HCT116 (cell line): ENCODE results near the gene PEX6. TPM values are rescaled to one million over a fixed set of nuclear protein-coding genes. Genes with fewer than 3 reads are reported as not detected.

ENCODE experiments used
- ATAC-seq: fragments of 200-7000 bp; cut with Tn5 transposase; 2 replicates; pipeline ENCODE4 v1.9.1; 2020; ENCODE audit warnings: mild to moderate bottlenecking, moderate library complexity
- BruUV-seq: library from RNA; stranded (reverse); fragments of 400-500 nt; replicated peaks from 2 replicates; lab custom pipeline; 2021; lab: Mats Ljungman, UMichigan
- CTCF ChIA-PET: fragments of 300-600 bp; sonication (Branson Sonifier 250); formaldehyde crosslinking; loops from one replicate; lab custom pipeline; 2021; ENCODE audit warnings: antibody characterized with exemption; lab: Charles Lee
- POLR2A ChIA-PET: fragments of 300-600, 350-600 bp; sonication (Branson Sonifier 250); formaldehyde crosslinking; loops from one replicate; lab custom pipeline; 2021; ENCODE audit warnings: antibody characterized with exemption; lab: Charles Lee
- RAD21 ChIA-PET, 2 experiments: fragments of 300-600 bp; sonication (Branson Sonifier 250); formaldehyde crosslinking; loops; one replicate each; lab custom pipeline; 2023; ENCODE audit warnings: low total read pairs in 2 of 2; ENCODE audit not compliant: uncharacterized antibody in 2 of 2, unreplicated experiment in 2 of 2, low non-redundant PET in 1 of 2; lab: Charles Lee
- DNase-seq: peaks from one replicate; pipeline ENCODE4 v3.0.0-alpha.2; 2010; ENCODE audit warnings: low read depth, low spot score
- H2AFZ ChIP-seq: fragments of 200-600 bp; shearing (Covaris generic), sonication (generic); 2 replicates; pipeline ENCODE4 v1.6.1; 2017; ENCODE audit warnings: low read depth, mixed run types, mixed read lengths, antibody characterized with exemption, low read length; ENCODE audit not compliant: poor library complexity, severe bottlenecking
- H3K27ac ChIP-seq: 2 replicates; pipeline ENCODE4 v1.5.1; 2012; ENCODE audit warnings: low read depth, low read length
- H3K27me3 ChIP-seq: fragments of 200-600 bp; sonication (generic); 2 replicates; pipeline ENCODE4 v1.6.1; 2016; ENCODE audit warnings: mixed run types, low read length, mixed read lengths; ENCODE audit not compliant: insufficient read depth
- H3K36me3 ChIP-seq, 2 experiments: fragments of 200-500 bp in 1 of 2; fragments of 200-600 bp in 1 of 2; sonication (Bioruptor generic) in 1 of 2; sonication (generic) in 1 of 2; 2 replicates each; pipeline versions ENCODE4 v1.5.1 to v1.6.1; 2014 to 2016; ENCODE audit warnings: low read length in 2 of 2, inconsistent platforms in 1 of 2, mixed read lengths in 1 of 2, mixed run types in 1 of 2; ENCODE audit not compliant: insufficient read depth in 2 of 2, control insufficient read depth in 1 of 2
- H3K4me1 ChIP-seq, 2 experiments: fragments of 200-600 bp in 1 of 2; sonication (generic) in 1 of 2; 2 replicates each; pipeline versions ENCODE4 v1.5.1 to v1.6.1; 2012 to 2017; ENCODE audit warnings: low read length in 2 of 2, inconsistent platforms in 1 of 2, mild to moderate bottlenecking in 1 of 2, mixed read lengths in 1 of 2, mixed run types in 1 of 2, moderate library complexity in 1 of 2; ENCODE audit not compliant: insufficient read depth in 2 of 2, control insufficient read depth in 1 of 2
- H3K4me2 ChIP-seq: fragments of 200-600 bp; sonication (generic); 2 replicates; pipeline ENCODE4 v1.6.1; 2017; ENCODE audit warnings: mixed run types, low read length, mixed read lengths
- H3K4me3 ChIP-seq, 2 experiments: fragments of 200-600 bp in 1 of 2; sonication (generic) in 1 of 2; replicated peaks in 1 of 2; 2 replicates each; pipeline ENCODE4 v1.5.1; 2011 to 2016; ENCODE audit warnings: low read length in 2 of 2, control low read depth in 1 of 2, low read depth in 1 of 2, mild to moderate bottlenecking in 1 of 2, mixed read lengths in 1 of 2, mixed run types in 1 of 2
- H3K79me2 ChIP-seq: fragments of 200-600 bp; sonication (generic); 2 replicates; pipeline ENCODE4 v1.6.1; 2017; ENCODE audit warnings: mild to moderate bottlenecking, mixed run types, low read length, moderate library complexity, mixed read lengths; ENCODE audit not compliant: insufficient read depth
- H3K9ac ChIP-seq: fragments of 200-600 bp; sonication (generic); 2 replicates; pipeline ENCODE4 v1.6.1; 2016; ENCODE audit warnings: low read length, mixed read lengths
- H3K9me2 ChIP-seq: fragments of 200-600 bp; sonication (generic), shearing (Covaris generic); 2 replicates; pipeline ENCODE4 v1.6.1; 2017; ENCODE audit warnings: mixed run types, mild to moderate bottlenecking, moderate library complexity; ENCODE audit not compliant: insufficient read depth
- H3K9me3 ChIP-seq, 2 experiments: fragments of 200-500 bp in 1 of 2; fragments of 200-600 bp in 1 of 2; sonication (Bioruptor generic) in 1 of 2; sonication (generic) in 1 of 2; 2 replicates each; pipeline ENCODE4 v1.6.1; 2014 to 2017; ENCODE audit warnings: low read length in 2 of 2, mixed read lengths in 2 of 2, inconsistent platforms in 1 of 2, low read depth in 1 of 2, mild to moderate bottlenecking in 1 of 2, mixed run types in 1 of 2, moderate library complexity in 1 of 2; ENCODE audit not compliant: control insufficient read depth in 1 of 2, insufficient read depth in 1 of 2
- H4K20me1 ChIP-seq: fragments of 200-600 bp; sonication (generic), shearing (Covaris generic); 2 replicates; pipeline ENCODE4 v1.6.1; 2017; ENCODE audit warnings: mixed run types, mild to moderate bottlenecking, moderate library complexity; ENCODE audit not compliant: insufficient read depth
- ATF3 ChIP-seq: IDR thresholded peaks from 2 replicates; pipeline ENCODE4 v1.6.1; 2012
- CEBPB ChIP-seq: IDR thresholded peaks from 2 replicates; pipeline ENCODE4 v1.6.1; 2012; ENCODE audit warnings: low read depth
- EZH2 ChIP-seq: fragments of 200-600 bp; sonication (generic); IDR thresholded peaks from 2 replicates; pipeline ENCODE4 v1.6.1; 2017; ENCODE audit warnings: antibody characterized with exemption, mixed run types
- TCF7L2 ChIP-seq: IDR thresholded peaks from 2 replicates; pipeline ENCODE4 v1.7.0; 2011; ENCODE audit warnings: borderline replicate concordance, inconsistent platforms; ENCODE audit not compliant: insufficient read depth, insufficient read length; ENCODE audit errors: extremely low read depth
- ZBTB33 ChIP-seq: IDR thresholded peaks from 2 replicates; pipeline ENCODE4 v1.6.1; 2011; ENCODE audit warnings: mild to moderate bottlenecking, low read length, moderate library complexity; ENCODE audit not compliant: insufficient replicate concordance; ENCODE audit errors: extremely low read depth
- intact Hi-C: fragments of 100-400 bp; cut with micrococcal nuclease; formaldehyde crosslinking; loops from 2 replicates; pipeline ENCODE4 v1.10.0; 2022
- total RNA-seq: library from RNA; stranded (reverse); gene quantifications from one replicate; pipeline ENCODE4 v1.2.1, GENCODE V29; 2021; ENCODE audit not compliant: unreplicated experiment

Gene PEX6
- total RNA-seq, 1 experiment from 2014 or later: 21.4 TPM

GRCh38 chr6:42969934-42970333, 9.0 kb downstream of the PEX6 start:
- no TSS peak for BruUV-seq
- Histone ChIP-seq H3K9me3 (no peaks in the 10 kb centered on the region), H3K79me2 (no peaks in the 10 kb centered on the region), H3K4me2 (no peak overlapping the region), H2AFZ (no peak overlapping the region), H3K9me2 (no peaks in the 10 kb centered on the region), H4K20me1 (no peaks in the 10 kb centered on the region), H3K27ac (no peak overlapping the region), H3K9ac (no peak overlapping the region), H3K4me1 (peaks cover 15 to 27% of the 10 kb centered on the region in 2 experiments), H3K36me3 (peaks cover 0 to 3% of the 10 kb centered on the region in 2 experiments; a peak in 2 of 4 replicates), H3K4me3 (no peak overlapping the region), H3K27me3 (no peaks in the 10 kb centered on the region)
- ChIA-PET RAD21 (no interaction called here), CTCF (no interaction called here), POLR2A (no interaction called here)
- ATAC-seq (no peak), DNase-seq (no peak)
- intact Hi-C loops: no loop called here
- TF ChIP-seq EZH2: no peak
- no peak for TF ChIP-seq TCF7L2
- TF ChIP-seq CEBPB: no peak
- TF ChIP-seq ZBTB33: no peak

GRCh38 chr6:42969431-42969830, 9.6 kb downstream of the PEX6 start:
- CTCF ChIA-PET: no interaction called here
- no peak overlapping the region for H2AFZ ChIP-seq
- no peaks in the 10 kb centered on the region for H3K9me3 ChIP-seq
- POLR2A ChIA-PET: no interaction called here
- DNase-seq (no peak), ATAC-seq (no peak)
- H3K27ac ChIP-seq: no peak overlapping the region
- no peaks in the 10 kb centered on the region for H3K79me2 ChIP-seq
- no peak overlapping the region for H3K9ac ChIP-seq
- no peak overlapping the region for H3K4me2 ChIP-seq
- H3K36me3 ChIP-seq: peaks cover 0 to 3% of the 10 kb centered on the region in 2 experiments; a peak in 2 of 4 replicates
- intact Hi-C loops: no loop called here
- no TSS peak for BruUV-seq
- no peaks in the 10 kb centered on the region for H4K20me1 ChIP-seq
- no peaks in the 10 kb centered on the region for H3K27me3 ChIP-seq
- TF ChIP-seq ATF3: no peak
- no peak for TF ChIP-seq EZH2
- TF ChIP-seq, all 23 proteins: peak for 0
- RAD21 ChIA-PET: no interaction called here
- Histone ChIP-seq H3K4me1 (peaks cover 15 to 27% of the 10 kb centered on the region in 2 experiments), H3K4me3 (no peak overlapping the region), H3K9me2 (no peaks in the 10 kb centered on the region)
